GM12878 (cell line): ENCODE results near the gene DNAJC2. TPM values are rescaled to one million over a fixed set of nuclear protein-coding genes. Genes with fewer than 3 reads are reported as not detected.

Experiments
- ATAC-seq: fragments of 200-7000 bp; cut with Tn5 transposase; 3 replicates; pipeline ENCODE4 v1.9.1; 2020; ENCODE audit warnings: mild to moderate bottlenecking, moderate library complexity
- BruUV-seq: library from RNA; stranded (reverse); fragments of 400-500 nt; replicated peaks from 2 replicates; lab custom pipeline; 2021; lab: Mats Ljungman, UMichigan
- CTCF ChIA-PET: fragments of 300-600 bp; sonication (Branson Sonifier 250); formaldehyde crosslinking; extraction: SDS; loops from one replicate; lab custom pipeline; 2021; ENCODE audit warnings: inconsistent platforms; lab: Yijun Ruan, JAX
- POLR2A ChIA-PET: fragments of 350-600 bp; formaldehyde crosslinking; extraction: SDS; loops from one replicate; lab custom pipeline; 2021; ENCODE audit warnings: inconsistent platforms; lab: Charles Lee
- RAD21 ChIA-PET: fragments of 300-600 bp; sonication (Branson Sonifier 250); formaldehyde crosslinking; loops from one replicate; lab custom pipeline; 2023; ENCODE audit warnings: antibody characterized with exemption; ENCODE audit not compliant: unreplicated experiment; lab: Charles Lee
- SMC1A ChIA-PET: fragments of 300-600 bp; sonication (Branson Sonifier 250); formaldehyde crosslinking; loops from one replicate; lab custom pipeline; 2023; ENCODE audit not compliant: unreplicated experiment, uncharacterized antibody; lab: Charles Lee
- DNase-seq: peaks from one replicate; pipeline ENCODE4 v3.0.0-alpha.2; 2011; ENCODE audit warnings: low read depth, low spot score
- FAIRE-seq: peaks from 3 replicates; lab custom pipeline; 2011; peaks lifted over from hg19 to GRCh38; lab: Jason Lieb, UNC
- H2AFZ ChIP-seq: 2 replicates; pipeline ENCODE4 v1.6.0; 2011; ENCODE audit warnings: low read depth, low read length, control low read depth; ENCODE audit not compliant: control insufficient read depth
- H3K27ac ChIP-seq: 2 replicates; pipeline ENCODE4 v1.5.1; 2011; ENCODE audit warnings: control low read depth; ENCODE audit not compliant: control insufficient read depth, insufficient read depth
- H3K27me3 ChIP-seq, 2 experiments: replicated peaks in 1 of 2; 2 replicates each; pipeline versions ENCODE4 v1.6.0 to v1.6.1; 2011; ENCODE audit warnings: low read length in 1 of 2; ENCODE audit not compliant: control insufficient read depth in 2 of 2, insufficient read depth in 2 of 2
- H3K36me3 ChIP-seq, 2 experiments: 2 replicates each; pipeline ENCODE4 v1.5.1; 2011; ENCODE audit warnings: low read length in 1 of 2; ENCODE audit not compliant: control insufficient read depth in 2 of 2, insufficient read depth in 2 of 2
- H3K4me1 ChIP-seq: 2 replicates; pipeline ENCODE4 v1.6.1; 2011; ENCODE audit warnings: mild to moderate bottlenecking, low read length, moderate library complexity, mixed read lengths; ENCODE audit not compliant: control insufficient read depth, insufficient read depth
- H3K4me2 ChIP-seq: 2 replicates; pipeline ENCODE4 v1.6.0; 2011; ENCODE audit warnings: control low read depth; ENCODE audit not compliant: control insufficient read depth, insufficient read depth
- H3K4me3 ChIP-seq: fragments of 200-600 bp; sonication (generic); 2 replicates; pipeline ENCODE4 v1.5.1; 2016
- H3K79me2 ChIP-seq: 2 replicates; pipeline ENCODE4 v1.6.0; 2011; ENCODE audit warnings: low read length; ENCODE audit not compliant: control insufficient read depth, insufficient read depth
- H3K9ac ChIP-seq: 2 replicates; pipeline ENCODE4 v1.8.0; 2011; ENCODE audit warnings: low read length, control low read depth, mixed read lengths; ENCODE audit not compliant: control insufficient read depth, insufficient read depth
- H3K9me3 ChIP-seq: replicated peaks from 3 replicates; pipeline ENCODE4 v1.5.1; 2011; ENCODE audit warnings: mild to moderate bottlenecking, low read length; ENCODE audit not compliant: control insufficient read depth, insufficient read depth
- H4K20me1 ChIP-seq: 2 replicates; pipeline ENCODE4 v1.6.0; 2011; ENCODE audit not compliant: control insufficient read depth, insufficient read depth
- CREM ChIP-seq: IDR thresholded peaks from 2 replicates; pipeline ENCODE4 v1.6.1; 2014; ENCODE audit warnings: antibody characterized with exemption, low read depth
- NFIC ChIP-seq: IDR thresholded peaks from 2 replicates; pipeline ENCODE4 v1.6.1; 2012; ENCODE audit warnings: low read depth, mild to moderate bottlenecking, inconsistent platforms, low read length, moderate library complexity
- NR2C2 ChIP-seq: IDR thresholded peaks from 2 replicates; pipeline ENCODE4 v1.6.1; 2011; ENCODE audit warnings: borderline replicate concordance, low read depth; ENCODE audit not compliant: control insufficient read depth, insufficient read length
- PAX5 ChIP-seq: IDR thresholded peaks from 2 replicates; pipeline ENCODE4 v1.6.1; 2011; ENCODE audit warnings: low read depth, low read length, borderline replicate concordance
- POU2F2 ChIP-seq: IDR thresholded peaks from 3 replicates; pipeline ENCODE4 v1.6.1; 2011; ENCODE audit warnings: low read depth, mild to moderate bottlenecking, low read length, borderline replicate concordance
- RFX5 ChIP-seq: IDR thresholded peaks from 2 replicates; pipeline ENCODE4 v1.6.1; 2011; ENCODE audit warnings: low read depth, low read length, improper control_type of control experiment
- SIX5 ChIP-seq: IDR thresholded peaks from 2 replicates; pipeline ENCODE4 v1.6.1; 2011; ENCODE audit warnings: mild to moderate bottlenecking, low read depth, low read length, moderate library complexity; ENCODE audit not compliant: severe bottlenecking
- SMAD5 ChIP-seq: IDR thresholded peaks from 2 replicates; pipeline ENCODE4 v1.6.1; 2016; ENCODE audit warnings: antibody characterized with exemption, low read depth
- ZNF274 ChIP-seq: IDR thresholded peaks from one replicate; pipeline ENCODE4 v1.8.0; 2011; ENCODE audit not compliant: insufficient read length, insufficient read depth
- WGBS: methylation state at CpG from one replicate; pipeline ENCODE4 v1.1.6; 2016; ENCODE audit warnings: low lambda C conversion rate; ENCODE audit not compliant: insufficient replicate concordance, insufficient coverage; ENCODE audit errors: missing lambda C conversion rate; 5-methylcytosine and 5-hydroxymethylcytosine counted together
- in situ Hi-C: fragments of 300-500 bp; cut with MboI; formaldehyde crosslinking; loops from 9 replicates; pipeline ENCODE4 v1.14.3; 2018; ENCODE audit warnings: mixed read lengths
- intact Hi-C: fragments of 100-400 bp; cut with micrococcal nuclease; formaldehyde crosslinking; loops from one replicate; pipeline ENCODE4 v1.14.2; 2022; ENCODE audit not compliant: unreplicated experiment
- polyA plus RNA-seq, 11 experiments: library from polyadenylated mRNA; depleted of rRNA in 4 of 11; unstranded in 6 of 11; stranded (reverse) in 5 of 11; fragments of >200 nt; fragmentation: Nextera tagmentation in 4 of 11; fragmentation: Illumina TruSeq in 1 of 11; extraction: Ambion mirVana in 4 of 11; extraction: Trizol in 1 of 11; gene quantifications; 1 replicate in 1 of 11; 2 replicates in 10 of 11; pipeline versions ENCODE4 v1.2.1 to v1.2.3, GENCODE V29; 2011 to 2016; ENCODE audit warnings: inconsistent platforms in 2 of 11, missing spikeins in 2 of 11, low read depth in 1 of 11
- total RNA-seq, 4 experiments: library from RNA; depleted of rRNA in 3 of 4; stranded (reverse); fragments of >200 nt in 3 of 4; fragmentation: Illumina TruSeq in 1 of 4; extraction: Trizol in 1 of 4; gene quantifications; 2 replicates each; pipeline versions ENCODE4 v1.2.1 to v1.2.3, GENCODE V29; 2013 to 2021
- TF ChIP-seq, protein P1 (sequence below): IDR thresholded peaks from 2 replicates; pipeline ENCODE4 v1.6.1; 2012; ENCODE audit warnings: mild to moderate bottlenecking, low read depth, low read length
- TF ChIP-seq, protein P2 (sequence below): fragments of 450-650 bp; IDR thresholded peaks from 2 replicates; pipeline ENCODE4 v1.6.1; 2017; ENCODE audit warnings: antibody characterized with exemption, mild to moderate bottlenecking, moderate library complexity
- TF ChIP-seq, protein P3 (sequence below): IDR thresholded peaks from 2 replicates; pipeline ENCODE4 v1.6.1; 2011; ENCODE audit warnings: low read depth, low read length, improper control_type of control experiment, borderline replicate concordance
- TF ChIP-seq, protein P4 (sequence below): fragments of 450-650 bp; IDR thresholded peaks from 2 replicates; pipeline ENCODE4 v1.6.1; 2017; ENCODE audit warnings: low read depth, mild to moderate bottlenecking, moderate library complexity

Gene DNAJC2
- total and polyA plus RNA-seq, 10 of the 15 experiments (the other 5 are each of a cell fraction or from before 2014, with no cell fraction given) = 18.2 to 63.1 (median 30.6) TPM

DNA sequence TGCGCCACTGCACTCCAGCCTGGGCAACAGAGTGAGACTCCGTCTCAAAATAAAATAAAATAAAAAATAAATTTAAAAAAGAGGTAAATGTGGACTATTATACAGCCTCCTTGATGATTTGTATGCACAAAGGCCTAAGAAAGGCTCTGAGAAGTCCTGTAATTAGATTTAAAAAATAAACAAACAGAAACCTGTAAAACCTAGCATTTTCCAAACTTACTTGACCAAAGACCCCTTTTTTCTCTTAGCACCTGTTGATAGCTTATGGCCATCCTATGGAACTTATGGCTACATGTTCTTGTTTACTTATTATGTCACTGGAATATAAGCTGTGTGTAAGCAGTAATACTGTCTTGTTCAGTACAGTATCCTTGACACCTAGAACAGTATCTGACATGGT is 5.7 kb downstream of the DNAJC2 start:
- TF ChIP-seq, protein P1, sequence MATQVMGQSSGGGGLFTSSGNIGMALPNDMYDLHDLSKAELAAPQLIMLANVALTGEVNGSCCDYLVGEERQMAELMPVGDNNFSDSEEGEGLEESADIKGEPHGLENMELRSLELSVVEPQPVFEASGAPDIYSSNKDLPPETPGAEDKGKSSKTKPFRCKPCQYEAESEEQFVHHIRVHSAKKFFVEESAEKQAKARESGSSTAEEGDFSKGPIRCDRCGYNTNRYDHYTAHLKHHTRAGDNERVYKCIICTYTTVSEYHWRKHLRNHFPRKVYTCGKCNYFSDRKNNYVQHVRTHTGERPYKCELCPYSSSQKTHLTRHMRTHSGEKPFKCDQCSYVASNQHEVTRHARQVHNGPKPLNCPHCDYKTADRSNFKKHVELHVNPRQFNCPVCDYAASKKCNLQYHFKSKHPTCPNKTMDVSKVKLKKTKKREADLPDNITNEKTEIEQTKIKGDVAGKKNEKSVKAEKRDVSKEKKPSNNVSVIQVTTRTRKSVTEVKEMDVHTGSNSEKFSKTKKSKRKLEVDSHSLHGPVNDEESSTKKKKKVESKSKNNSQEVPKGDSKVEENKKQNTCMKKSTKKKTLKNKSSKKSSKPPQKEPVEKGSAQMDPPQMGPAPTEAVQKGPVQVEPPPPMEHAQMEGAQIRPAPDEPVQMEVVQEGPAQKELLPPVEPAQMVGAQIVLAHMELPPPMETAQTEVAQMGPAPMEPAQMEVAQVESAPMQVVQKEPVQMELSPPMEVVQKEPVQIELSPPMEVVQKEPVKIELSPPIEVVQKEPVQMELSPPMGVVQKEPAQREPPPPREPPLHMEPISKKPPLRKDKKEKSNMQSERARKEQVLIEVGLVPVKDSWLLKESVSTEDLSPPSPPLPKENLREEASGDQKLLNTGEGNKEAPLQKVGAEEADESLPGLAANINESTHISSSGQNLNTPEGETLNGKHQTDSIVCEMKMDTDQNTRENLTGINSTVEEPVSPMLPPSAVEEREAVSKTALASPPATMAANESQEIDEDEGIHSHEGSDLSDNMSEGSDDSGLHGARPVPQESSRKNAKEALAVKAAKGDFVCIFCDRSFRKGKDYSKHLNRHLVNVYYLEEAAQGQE = no peak
- no peak for TF ChIP-seq PAX5
- no peak for TF ChIP-seq ZNF274
- TF ChIP-seq, protein P2, sequence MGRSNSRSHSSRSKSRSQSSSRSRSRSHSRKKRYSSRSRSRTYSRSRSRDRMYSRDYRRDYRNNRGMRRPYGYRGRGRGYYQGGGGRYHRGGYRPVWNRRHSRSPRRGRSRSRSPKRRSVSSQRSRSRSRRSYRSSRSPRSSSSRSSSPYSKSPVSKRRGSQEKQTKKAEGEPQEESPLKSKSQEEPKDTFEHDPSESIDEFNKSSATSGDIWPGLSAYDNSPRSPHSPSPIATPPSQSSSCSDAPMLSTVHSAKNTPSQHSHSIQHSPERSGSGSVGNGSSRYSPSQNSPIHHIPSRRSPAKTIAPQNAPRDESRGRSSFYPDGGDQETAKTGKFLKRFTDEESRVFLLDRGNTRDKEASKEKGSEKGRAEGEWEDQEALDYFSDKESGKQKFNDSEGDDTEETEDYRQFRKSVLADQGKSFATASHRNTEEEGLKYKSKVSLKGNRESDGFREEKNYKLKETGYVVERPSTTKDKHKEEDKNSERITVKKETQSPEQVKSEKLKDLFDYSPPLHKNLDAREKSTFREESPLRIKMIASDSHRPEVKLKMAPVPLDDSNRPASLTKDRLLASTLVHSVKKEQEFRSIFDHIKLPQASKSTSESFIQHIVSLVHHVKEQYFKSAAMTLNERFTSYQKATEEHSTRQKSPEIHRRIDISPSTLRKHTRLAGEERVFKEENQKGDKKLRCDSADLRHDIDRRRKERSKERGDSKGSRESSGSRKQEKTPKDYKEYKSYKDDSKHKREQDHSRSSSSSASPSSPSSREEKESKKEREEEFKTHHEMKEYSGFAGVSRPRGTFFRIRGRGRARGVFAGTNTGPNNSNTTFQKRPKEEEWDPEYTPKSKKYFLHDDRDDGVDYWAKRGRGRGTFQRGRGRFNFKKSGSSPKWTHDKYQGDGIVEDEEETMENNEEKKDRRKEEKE = no peak
- TF ChIP-seq SMAD5 = no peak
- TF ChIP-seq CREM = no peak
- TF ChIP-seq, protein P3, sequence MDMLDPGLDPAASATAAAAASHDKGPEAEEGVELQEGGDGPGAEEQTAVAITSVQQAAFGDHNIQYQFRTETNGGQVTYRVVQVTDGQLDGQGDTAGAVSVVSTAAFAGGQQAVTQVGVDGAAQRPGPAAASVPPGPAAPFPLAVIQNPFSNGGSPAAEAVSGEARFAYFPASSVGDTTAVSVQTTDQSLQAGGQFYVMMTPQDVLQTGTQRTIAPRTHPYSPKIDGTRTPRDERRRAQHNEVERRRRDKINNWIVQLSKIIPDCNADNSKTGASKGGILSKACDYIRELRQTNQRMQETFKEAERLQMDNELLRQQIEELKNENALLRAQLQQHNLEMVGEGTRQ = no peak
- TF ChIP-seq NR2C2 = no peak
- TF ChIP-seq POU2F2 = no peak
- TF ChIP-seq, protein P4, sequence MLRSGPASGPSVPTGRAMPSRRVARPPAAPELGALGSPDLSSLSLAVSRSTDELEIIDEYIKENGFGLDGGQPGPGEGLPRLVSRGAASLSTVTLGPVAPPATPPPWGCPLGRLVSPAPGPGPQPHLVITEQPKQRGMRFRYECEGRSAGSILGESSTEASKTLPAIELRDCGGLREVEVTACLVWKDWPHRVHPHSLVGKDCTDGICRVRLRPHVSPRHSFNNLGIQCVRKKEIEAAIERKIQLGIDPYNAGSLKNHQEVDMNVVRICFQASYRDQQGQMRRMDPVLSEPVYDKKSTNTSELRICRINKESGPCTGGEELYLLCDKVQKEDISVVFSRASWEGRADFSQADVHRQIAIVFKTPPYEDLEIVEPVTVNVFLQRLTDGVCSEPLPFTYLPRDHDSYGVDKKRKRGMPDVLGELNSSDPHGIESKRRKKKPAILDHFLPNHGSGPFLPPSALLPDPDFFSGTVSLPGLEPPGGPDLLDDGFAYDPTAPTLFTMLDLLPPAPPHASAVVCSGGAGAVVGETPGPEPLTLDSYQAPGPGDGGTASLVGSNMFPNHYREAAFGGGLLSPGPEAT = no peak
- TF ChIP-seq SIX5 = no peak
- no peak for TF ChIP-seq RFX5
- no peak for TF ChIP-seq NFIC
- Histone ChIP-seq H3K4me3 (no peak overlapping the region), H3K27me3 (no peaks in the 10 kb centered on the region), H4K20me1 (no peaks in the 10 kb centered on the region), H3K27ac (no peak overlapping the region), H3K4me2 (no peak overlapping the region), H3K9ac (no peak overlapping the region), H2AFZ (no peak overlapping the region), H3K36me3 (peaks cover 1 to 41% of the 10 kb centered on the region in 2 experiments; a peak in 3 of 4 replicates), H3K9me3 (no peaks in the 10 kb centered on the region), H3K79me2 (peaks cover 40% of the 10 kb centered on the region), H3K4me1 (no peaks in the 10 kb centered on the region; the same call in 1 of the 2 replicates)
- RAD21 ChIA-PET = interaction anchor here (2.1 kb wide), 1 partner anchor 12 kb away, joined by 5 read pairs; no protein-coding TSS in a partner anchor
- ATAC-seq = no peak
- no TSS peak for BruUV-seq
- CTCF ChIA-PET = interaction anchor here (1.0 to 1.5 kb wide), 3 partner anchors 9 to 67 kb away, joined by 3 to 4 read pairs (median 3); no protein-coding TSS in a partner anchor
- SMC1A ChIA-PET = interaction anchor here (0.8 to 1.7 kb wide), 3 partner anchors 16 to 67 kb away, joined by 3 to 6 read pairs (median 3); no protein-coding TSS in a partner anchor
- intact Hi-C loops (no loop called here), in situ Hi-C loops (loop anchor here (25.0 kb wide), 1 partner anchor 1748 kb away; no protein-coding TSS in a partner anchor)
- POLR2A ChIA-PET = no interaction called here
- FAIRE-seq = no peak
- WGBS = 94% methylated on average over 2 of the region's 2 CpGs
- DNase-seq = no peak
